Transverse colon (tissue), 4 donors: ENCODE results near the gene PLD4. TPM values are rescaled to one million over a fixed set of nuclear protein-coding genes. Genes with fewer than 3 reads are reported as not detected.

ENCODE experiments used
- DNase-seq: peaks from one replicate; pipeline ENCODE4 v3.0.0-alpha.2; 2019
- H3K27ac ChIP-seq, 4 donors: fragments of 200-600 bp; sonication (generic); 2 replicates each; pipeline ENCODE4 v1.5.1; 2016 to 2018; ENCODE audit warnings: inconsistent platforms in 4 of 4
- H3K27me3 ChIP-seq: fragments of 200-600 bp; sonication (generic); 2 replicates; pipeline ENCODE4 v1.5.1; 2017; ENCODE audit warnings: inconsistent platforms
- H3K36me3 ChIP-seq, 4 donors: fragments of 200-600 bp; sonication (generic); 2 replicates each; pipeline ENCODE4 v1.5.1; 2017 to 2019; ENCODE audit warnings: inconsistent platforms in 4 of 4
- H3K4me1 ChIP-seq, 4 donors: fragments of 200-600 bp; sonication (generic); 2 replicates each; pipeline ENCODE4 v1.5.1; 2017 to 2020; ENCODE audit warnings: inconsistent platforms in 4 of 4
- H3K4me3 ChIP-seq, 4 donors: fragments of 200-600 bp; sonication (generic); 1 replicate in 1 of 4; 2 replicates in 3 of 4; pipeline versions ENCODE4 v1.5.1 to v1.6.1; 2017 to 2019; ENCODE audit warnings: inconsistent platforms in 4 of 4
- H3K9me3 ChIP-seq, 2 donors: fragments of 200-600 bp; sonication (generic); 2 replicates each; pipeline ENCODE4 v1.5.1; 2017 to 2019; ENCODE audit warnings: inconsistent platforms in 2 of 2
- EP300 ChIP-seq: sonication (generic); formaldehyde crosslinking; IDR thresholded peaks from one replicate; pipeline ENCODE4 v1.6.1; 2017; ENCODE audit warnings: antibody characterized with exemption, low read depth
- POLR2A ChIP-seq: fragments of 450-650 bp; IDR thresholded peaks from one replicate; pipeline ENCODE4 v1.6.1; 2016; ENCODE audit warnings: antibody characterized with exemption, mild to moderate bottlenecking, moderate library complexity
- POLR2AphosphoS5 ChIP-seq, 3 donors: sonication (generic); formaldehyde crosslinking; IDR thresholded peaks; one replicate each; pipeline ENCODE4 v1.6.1; 2016; ENCODE audit warnings: antibody characterized with exemption in 3 of 3
- WGBS, 2 donors: methylation state at CpG; one replicate each; pipeline ENCODE4 v1.1.5; 2018; ENCODE audit warnings: low coverage in 1 of 2; 5-methylcytosine and 5-hydroxymethylcytosine counted together
- in situ Hi-C, 4 donors: fragments of 200-750 bp; cut with MboI; loops; one replicate each; pipeline versions ENCODE4 v1.15.0 to v1.15.1; 2017; ENCODE audit warnings: low sequenced_read_pairs in 3 of 4, low pct_ligation_motif_present in 1 of 4, low pct_unique_long_range_greater_than_20kb in 1 of 4
- intact Hi-C: fragments of 100-400 bp; cut with DNase I; formaldehyde crosslinking; loops from one replicate; pipeline ENCODE4 v1.15.1; 2023; ENCODE audit warnings: low total_unique reads
- total RNA-seq, 4 donors: library from RNA; depleted of rRNA; stranded (reverse); fragments of >200 nt; gene quantifications; one replicate each; pipeline ENCODE4 v1.1.0, GENCODE V29; 2016
- TF ChIP-seq, protein P1 (sequence below), 5 experiments: fragments of 200-600 bp in 3 of 5; fragments of 450-650 bp in 2 of 5; sonication (generic) in 3 of 5; IDR thresholded peaks; 1 replicate in 2 of 5; 2 replicates in 3 of 5; pipeline ENCODE4 v1.5.1; 2016 to 2017; ENCODE audit warnings: antibody characterized with exemption in 5 of 5, inconsistent platforms in 3 of 5, mild to moderate bottlenecking in 2 of 5, moderate library complexity in 1 of 5

The PLD4 gene
- total RNA-seq, 4 donors from 2014 or later, result 1.1 TPM; not detected in 2

DNA sequence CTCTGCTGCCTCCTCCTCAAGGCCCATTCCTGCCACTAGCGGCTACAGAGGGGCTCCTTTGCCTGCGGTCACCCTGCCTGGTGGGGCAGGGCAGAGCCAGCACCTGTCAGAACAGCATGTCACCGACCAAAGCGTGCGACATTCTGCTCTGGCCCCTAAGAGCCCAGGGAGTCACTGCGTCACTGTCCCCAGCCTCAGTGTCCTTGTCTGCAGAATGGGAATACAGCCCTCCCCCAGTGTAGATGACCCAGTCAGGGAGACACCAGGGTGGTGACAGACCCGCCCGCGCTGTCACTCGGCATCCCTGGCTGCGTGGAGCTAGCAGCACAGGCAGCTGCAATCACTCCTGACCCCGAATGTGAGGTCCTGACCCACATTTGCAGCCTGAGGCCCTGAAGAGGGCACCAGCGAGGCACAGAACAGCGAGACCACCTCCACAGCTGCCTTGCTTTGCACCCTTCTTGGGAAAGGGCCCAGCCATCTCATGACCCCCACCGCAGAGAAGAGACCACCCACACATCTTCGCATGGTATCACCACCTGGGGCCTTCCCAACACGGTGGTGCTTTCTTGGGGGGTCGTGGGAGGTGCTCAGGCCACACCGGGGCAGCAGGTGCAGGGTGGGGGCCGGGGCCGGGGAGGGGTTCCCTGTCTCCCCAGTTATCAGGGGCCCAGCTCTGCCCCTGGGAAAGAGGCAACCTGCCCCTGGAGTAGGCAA lies 51.0 kb downstream of the PLD4 start:
- Histone ChIP-seq H3K27me3 (peaks cover 43% of the 10 kb centered on the region), H3K4me3 (no peak overlapping the region), H3K9me3 (no peaks in the 10 kb centered on the region), H3K4me1 (peaks cover 65 to 79% (median 71%) of the 10 kb centered on the region in 4 donors), H3K27ac (peak overlapping the region in 2 of 4 donors; percentile 89 to 92), H3K36me3 (no peaks in the 10 kb centered on the region)
- TF ChIP-seq, protein P1, sequence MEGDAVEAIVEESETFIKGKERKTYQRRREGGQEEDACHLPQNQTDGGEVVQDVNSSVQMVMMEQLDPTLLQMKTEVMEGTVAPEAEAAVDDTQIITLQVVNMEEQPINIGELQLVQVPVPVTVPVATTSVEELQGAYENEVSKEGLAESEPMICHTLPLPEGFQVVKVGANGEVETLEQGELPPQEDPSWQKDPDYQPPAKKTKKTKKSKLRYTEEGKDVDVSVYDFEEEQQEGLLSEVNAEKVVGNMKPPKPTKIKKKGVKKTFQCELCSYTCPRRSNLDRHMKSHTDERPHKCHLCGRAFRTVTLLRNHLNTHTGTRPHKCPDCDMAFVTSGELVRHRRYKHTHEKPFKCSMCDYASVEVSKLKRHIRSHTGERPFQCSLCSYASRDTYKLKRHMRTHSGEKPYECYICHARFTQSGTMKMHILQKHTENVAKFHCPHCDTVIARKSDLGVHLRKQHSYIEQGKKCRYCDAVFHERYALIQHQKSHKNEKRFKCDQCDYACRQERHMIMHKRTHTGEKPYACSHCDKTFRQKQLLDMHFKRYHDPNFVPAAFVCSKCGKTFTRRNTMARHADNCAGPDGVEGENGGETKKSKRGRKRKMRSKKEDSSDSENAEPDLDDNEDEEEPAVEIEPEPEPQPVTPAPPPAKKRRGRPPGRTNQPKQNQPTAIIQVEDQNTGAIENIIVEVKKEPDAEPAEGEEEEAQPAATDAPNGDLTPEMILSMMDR (IDR thresholded peaks at IDR 0.05), result no peak
- no peak for TF ChIP-seq POLR2A
- TF ChIP-seq POLR2AphosphoS5 (IDR thresholded peaks at IDR 0.05), result no peak
- intact Hi-C loops, result loop anchor here (5.0 kb wide), 1 partner anchor 72 kb away; no protein-coding TSS in a partner anchor
- in situ Hi-C loops, result loop anchor here in 1 of 4 donors (10.0 kb wide), 1 partner anchor 69 kb away; no protein-coding TSS in a partner anchor
- 60% methylated on average over 17 of the region's 21 CpGs; no CpG with 5 or more reads in 1 of the 2 donors for WGBS, 2 donors
- no peak for DNase-seq

GRCh38 chr14:104976198-104977007 lies 51.7 kb downstream of the PLD4 start:
- Histone ChIP-seq H3K4me1 (peaks cover 58 to 72% (median 67%) of the 10 kb centered on the region in 4 donors), H3K27me3 (peaks cover 43% of the 10 kb centered on the region), H3K9me3 (no peaks in the 10 kb centered on the region), H3K27ac (peak overlapping the region in 1 of 4 donors; percentile 19), H3K36me3 (no peaks in the 10 kb centered on the region), H3K4me3 (no peak overlapping the region)
- TF ChIP-seq POLR2A, result no peak
- TF ChIP-seq, protein P1 (IDR thresholded peaks at IDR 0.05), result peak; percentile 91 to 97 (median 95)
- DNase-seq, result peak; percentile 91
- intact Hi-C loops (loop anchor here (5.0 kb wide), 1 partner anchor 71 kb away; no protein-coding TSS in a partner anchor), in situ Hi-C loops (loop anchor here in 1 of 4 donors (10.0 kb wide), 1 partner anchor 68 kb away; no protein-coding TSS in a partner anchor)
- 28 to 38% methylated on average over 2 to 18 of the region's 21 CpGs for WGBS, 2 donors

- Histone ChIP-seq H3K36me3 (no peaks in the 10 kb centered on the region), H3K27me3 (peaks cover 43% of the 10 kb centered on the region), H3K4me3 (peak overlapping the region in 3 of 4 donors; percentile 39 to 55 (median 50)), H3K27ac (peak overlapping the region in 2 of 4 donors; percentile 8 to 60), H3K9me3 (no peaks in the 10 kb centered on the region), H3K4me1 (peaks cover 51 to 65% (median 60%) of the 10 kb centered on the region in 4 donors)
- WGBS, 2 donors, result 49% methylated on average over 5 of the region's 11 CpGs; no CpG with 5 or more reads in 1 of the 2 donors
- TF ChIP-seq, protein P1 (IDR thresholded peaks at IDR 0.05), result no peak
- TF ChIP-seq POLR2A (no peak), POLR2AphosphoS5 (IDR thresholded peaks at IDR 0.05) (no peak), EP300 (no peak)
- DNase-seq, result no peak
- intact Hi-C loops (loop anchor here (5.0 kb wide), 1 partner anchor 70 kb away; no protein-coding TSS in a partner anchor), in situ Hi-C loops (loop anchor here in 1 of 4 donors (10.0 kb wide), 1 partner anchor 68 kb away; no protein-coding TSS in a partner anchor)
These were observed 52.5 kb downstream of the PLD4 start for GRCh38 chr14:104977008-104977680.
